GM21717 (cell line): ENCODE data around the gene FOXL3.
"Not testable (repeated sequence)": the region's sequence is repeated elsewhere in the genome, so short reads cannot be mapped to it uniquely, and the experiment has no call there.

ENCODE experiments used
- ATAC-seq: cut with Tn5 transposase; IDR thresholded peaks from one replicate; pipeline ENCODE4 v1.9.1; 2021; ENCODE audit warnings: mild to moderate bottlenecking, moderate library complexity; ENCODE audit not compliant: unreplicated experiment

The FOXL3 gene

GRCh38 chr7:254337-255037 lies 35.5 kb upstream of the FOXL3 start:
- no peak for ATAC-seq

- no peak for ATAC-seq
Measured at GRCh38 chr7:255038-255435, 34.9 kb upstream of the FOXL3 start.

DNA sequence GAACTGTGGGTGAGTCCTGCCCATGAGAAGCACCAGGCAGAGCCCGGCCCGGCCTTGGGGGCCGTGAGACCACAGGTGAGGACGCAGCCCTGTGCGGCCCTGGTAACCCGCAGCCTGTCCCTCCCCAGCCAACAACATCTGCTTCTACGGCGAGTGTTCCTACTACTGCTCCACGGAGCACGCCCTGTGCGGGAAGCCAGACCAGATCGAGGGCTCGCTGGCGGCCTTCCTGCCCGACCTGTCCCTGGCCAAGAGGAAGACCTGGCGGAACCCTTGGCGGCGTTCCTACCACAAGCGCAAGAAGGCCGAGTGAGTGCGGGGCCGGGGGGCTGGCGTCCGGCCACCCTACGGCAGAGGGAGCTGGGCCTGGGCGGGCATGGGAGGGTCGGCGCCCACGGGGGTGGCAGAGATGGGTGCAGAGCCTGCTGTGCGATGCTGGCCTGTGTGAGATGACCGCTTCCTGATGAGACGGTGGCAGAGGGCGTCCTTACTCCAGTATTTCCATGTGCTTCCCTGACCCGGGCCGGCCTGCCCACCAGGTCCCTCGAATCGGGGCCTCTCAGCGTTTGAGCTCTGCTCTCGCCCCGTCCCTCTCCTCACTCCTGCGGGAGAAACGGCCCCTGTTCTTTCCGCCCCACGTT lies 34.1 kb upstream of the FOXL3 start:
- no peak for ATAC-seq

DNA sequence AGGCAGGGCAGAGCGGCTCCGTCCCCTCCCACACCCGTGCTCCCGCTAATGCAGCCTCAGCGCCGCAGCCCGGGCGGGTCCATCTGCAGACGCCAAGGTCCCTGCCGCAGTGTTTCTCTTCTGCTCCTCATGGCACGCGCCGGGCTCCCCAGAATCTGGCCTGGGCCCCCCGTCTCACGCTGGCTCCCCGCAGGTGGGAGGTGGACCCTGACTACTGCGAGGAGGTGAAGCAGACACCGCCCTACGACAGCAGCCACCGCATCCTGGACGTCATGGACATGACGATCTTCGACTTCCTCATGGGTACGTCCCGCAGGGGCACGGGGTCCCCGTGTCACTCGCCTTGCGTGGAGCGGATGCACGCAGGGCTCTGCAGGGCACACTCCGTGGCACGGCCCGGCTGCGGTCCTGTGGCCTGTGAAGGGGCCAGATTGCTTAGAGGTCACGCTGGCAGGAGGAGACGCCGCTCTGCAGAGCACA lies 33.5 kb upstream of the FOXL3 start:
- ATAC-seq = no peak

GRCh38 chr7:256981-257646 lies 32.9 kb upstream of the FOXL3 start:
- no peak for ATAC-seq

DNA sequence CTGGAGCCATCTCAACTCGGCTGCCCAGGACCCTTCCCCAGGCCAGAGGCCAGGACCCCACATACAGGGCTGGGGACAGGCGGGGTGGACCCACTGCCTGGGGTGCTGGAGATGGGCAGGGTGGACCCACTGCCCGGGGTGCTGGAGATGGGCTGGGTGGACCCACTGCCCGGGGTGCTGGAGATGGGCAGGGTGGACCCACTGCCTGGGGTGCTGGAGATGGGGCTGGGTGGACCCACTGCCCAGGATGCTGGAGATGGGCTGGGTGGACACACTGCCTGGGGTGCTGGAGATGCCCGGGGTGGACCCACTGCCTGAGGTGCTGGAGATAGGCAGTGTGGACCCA lies 32.4 kb upstream of the FOXL3 start:
- ATAC-seq = no peak

DNA sequence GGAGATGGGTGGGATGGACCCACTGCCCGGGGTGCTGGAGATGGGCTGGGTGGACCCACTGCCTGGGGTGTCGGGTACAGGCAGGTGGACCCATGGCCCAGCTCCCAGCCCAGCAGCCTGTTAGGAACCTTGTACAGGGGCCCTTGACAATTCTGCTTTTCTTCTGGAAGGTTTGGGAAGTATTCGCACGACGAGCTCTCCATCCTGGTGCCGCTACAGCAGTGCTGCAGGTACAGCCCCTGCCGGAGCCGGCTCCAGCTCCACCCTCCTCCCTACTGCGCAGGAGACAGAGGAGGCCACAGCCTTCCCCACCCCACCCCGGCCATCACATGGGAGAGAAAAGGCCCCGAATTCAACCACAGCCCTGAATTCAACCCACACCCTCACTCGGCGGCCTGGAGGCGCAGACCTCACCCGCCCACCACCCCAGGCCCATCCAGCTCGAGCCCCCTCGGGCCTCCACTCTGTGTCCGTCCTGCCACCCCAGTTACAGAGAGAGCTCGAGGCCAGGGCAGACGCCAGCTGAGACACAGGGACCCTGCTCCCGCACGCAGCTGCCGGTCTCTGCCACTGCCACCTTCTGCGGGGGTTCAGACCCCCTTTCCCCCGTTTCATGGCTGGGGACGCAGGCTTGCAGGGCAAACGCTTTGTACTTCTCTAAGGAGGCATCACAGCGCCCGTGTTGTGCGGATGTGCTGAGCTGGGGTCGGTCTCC lies 31.3 kb upstream of the FOXL3 start:
- no peak for ATAC-seq

DNA sequence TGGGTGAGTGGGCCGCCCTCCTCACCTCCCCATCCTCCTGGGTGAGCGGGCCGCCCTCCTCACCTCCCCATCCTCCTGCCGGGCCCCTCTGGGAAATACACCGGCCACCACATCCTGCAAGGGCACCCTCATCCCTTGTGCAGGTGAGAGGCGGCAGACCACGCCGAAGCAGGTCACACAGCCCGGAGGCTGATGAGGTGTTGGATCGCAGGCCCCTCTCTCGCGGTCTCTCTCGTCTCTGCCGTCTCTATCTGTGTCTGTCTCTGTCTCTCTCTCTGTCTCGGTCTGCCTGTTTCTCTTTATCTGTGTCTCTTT lies 30.8 kb upstream of the FOXL3 start:
- ATAC-seq = no peak

- ATAC-seq = no peak
Measured at GRCh38 chr7:259751-260405, 30.1 kb upstream of the FOXL3 start.

DNA sequence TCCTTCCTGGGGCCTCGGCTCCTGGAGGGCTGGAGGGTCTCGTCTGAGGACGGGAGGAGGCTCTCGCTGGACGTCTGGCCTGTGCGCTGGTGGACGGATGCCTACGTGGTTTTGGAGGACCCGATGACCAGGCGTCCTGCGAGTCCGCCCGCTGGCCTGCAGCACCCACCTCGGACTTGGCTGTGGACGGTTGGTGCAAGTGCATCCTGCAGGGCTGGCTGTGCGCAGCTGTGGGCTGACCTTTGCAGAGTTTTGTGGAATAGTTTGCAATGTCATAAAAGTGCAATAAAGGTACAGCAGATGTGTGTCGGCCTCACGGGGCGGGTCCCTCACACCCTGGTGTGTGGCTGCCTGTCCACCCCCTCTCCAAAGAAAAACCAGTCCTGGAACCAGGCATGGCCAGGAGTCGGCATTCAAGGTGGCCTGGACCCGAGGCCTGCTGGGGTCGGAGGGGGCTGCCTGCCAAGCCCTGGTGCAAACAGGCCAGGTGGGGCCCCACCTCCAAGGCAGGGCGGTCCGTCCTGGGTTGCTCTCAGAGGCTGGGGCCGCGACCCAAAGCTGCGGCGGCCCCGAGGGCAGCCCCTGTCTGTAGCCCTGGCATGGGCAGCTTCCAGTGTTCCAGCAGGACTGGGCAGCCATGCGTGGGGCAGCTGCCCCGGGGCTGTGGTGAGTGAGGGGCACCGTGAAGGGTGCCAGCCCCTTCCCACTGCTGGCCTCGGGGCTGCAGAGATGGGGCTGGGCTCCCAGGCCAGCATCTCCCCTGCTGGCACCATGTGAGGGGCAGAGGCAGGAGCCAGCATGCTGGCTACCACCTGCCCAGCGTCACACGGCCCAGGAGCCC lies 29.3 kb upstream of the FOXL3 start:
- ATAC-seq = no peak

GRCh38 chr7:261341-262250 lies 28.4 kb upstream of the FOXL3 start:
- no peak for ATAC-seq

DNA sequence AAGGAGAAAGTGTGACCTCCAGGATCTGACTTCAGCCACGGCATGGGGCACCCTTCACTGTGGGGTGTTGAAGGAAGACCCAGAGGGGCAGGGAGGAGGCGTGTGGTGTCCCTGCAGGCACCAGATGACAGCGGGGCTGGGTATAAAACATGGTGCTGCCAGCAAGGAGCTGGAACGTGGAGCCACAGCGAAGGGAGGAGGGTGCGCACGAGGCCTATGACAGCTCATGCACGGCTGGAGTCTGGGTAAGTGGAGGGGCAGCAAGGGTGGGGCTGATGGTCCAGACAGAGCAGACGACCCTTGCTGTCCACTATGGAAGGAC lies 27.8 kb upstream of the FOXL3 start:
- no peak for ATAC-seq

- not testable (repeated sequence) for ATAC-seq
Measured at GRCh38 chr7:262631-263311, 27.2 kb upstream of the FOXL3 start.

DNA sequence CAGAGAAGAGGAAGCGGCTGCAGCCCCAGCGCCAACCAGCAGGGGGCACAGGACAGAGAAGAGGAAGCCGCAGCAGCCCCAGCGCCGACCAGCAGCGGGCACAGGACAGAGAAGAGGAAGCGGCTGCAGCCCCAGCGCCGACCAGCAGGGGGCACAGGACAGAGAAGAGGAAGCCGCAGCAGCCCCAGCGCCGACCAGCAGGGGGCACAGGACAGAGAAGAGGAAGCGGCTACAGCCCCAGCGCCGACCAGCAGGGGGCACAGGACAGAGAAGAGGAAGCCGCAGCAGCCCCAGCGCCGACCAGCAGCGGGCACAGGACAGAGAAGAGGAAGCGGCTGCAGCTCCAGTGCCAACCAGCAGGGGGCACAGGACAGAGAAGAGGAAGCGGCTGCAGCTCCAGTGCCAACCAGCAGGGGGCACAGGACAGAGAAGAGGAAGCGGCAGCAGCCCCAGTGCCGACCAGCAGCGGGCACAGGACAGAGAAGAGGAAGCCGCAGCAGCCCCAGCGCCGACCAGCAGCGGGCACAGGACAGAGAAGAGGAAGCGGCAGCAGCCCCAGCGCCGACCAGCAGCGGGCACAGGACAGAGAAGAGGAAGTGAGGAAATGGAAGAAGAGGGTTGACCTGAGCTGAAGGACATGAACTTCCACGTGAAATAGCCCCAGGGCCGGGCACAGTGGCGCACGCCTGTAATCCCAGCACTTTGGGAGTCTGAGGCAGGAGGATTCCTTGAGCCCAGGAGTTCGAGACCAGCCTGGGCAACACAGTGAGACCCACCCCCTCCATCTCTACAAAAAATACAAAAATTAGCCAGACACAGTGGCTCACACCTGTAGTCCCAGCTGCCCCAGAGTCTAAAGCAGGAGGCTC lies 26.3 kb upstream of the FOXL3 start:
- not testable (repeated sequence) for ATAC-seq

- no peak for ATAC-seq
Measured at GRCh38 chr7:264541-265191, 25.3 kb upstream of the FOXL3 start.

DNA sequence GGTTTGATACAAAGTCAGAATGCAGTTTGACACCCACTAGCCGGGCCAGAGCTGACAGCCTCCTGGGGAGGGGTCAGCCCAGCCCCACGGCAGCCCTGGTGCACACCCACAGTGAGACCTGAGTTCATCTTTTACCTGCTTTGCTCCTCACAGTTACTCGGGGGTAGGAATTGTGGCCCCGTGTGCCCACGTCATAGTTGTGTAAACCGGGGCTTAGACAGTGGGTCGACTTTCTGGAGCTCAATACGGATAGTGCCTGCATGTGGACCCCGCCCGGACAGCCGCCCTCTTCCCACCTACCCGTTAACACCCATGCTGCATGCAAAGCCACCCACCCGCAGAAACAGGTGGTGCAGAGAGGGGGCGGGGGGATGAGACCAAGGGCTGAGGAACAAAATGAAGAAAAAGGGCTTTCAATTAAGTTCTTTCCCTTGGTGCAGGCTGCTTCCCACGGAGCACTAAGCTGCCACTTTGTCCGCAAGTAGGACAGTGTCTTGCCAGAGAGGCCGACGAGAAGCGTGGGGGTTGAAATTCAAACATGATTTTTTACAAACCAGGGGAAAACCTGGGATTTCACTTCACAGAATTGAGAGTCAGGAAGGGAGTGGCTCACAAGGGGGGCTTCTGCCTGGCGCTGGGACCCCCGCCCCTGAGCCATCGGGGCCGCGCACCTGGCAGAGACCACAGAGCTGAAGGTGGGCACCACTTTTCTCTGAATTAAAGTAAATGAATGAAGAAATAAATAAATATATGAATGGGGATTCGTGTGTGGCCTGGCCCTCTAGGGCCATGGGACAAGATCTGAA lies 24.6 kb upstream of the FOXL3 start:
- no peak for ATAC-seq
